Progenitor cell of endocrine pancreas (in vitro differentiated cells): ENCODE measurements around the gene ENHO. TPM values are rescaled to one million over a fixed set of nuclear protein-coding genes. Genes with fewer than 3 reads are reported as not detected.

Experiments
- DNase-seq: peaks from one replicate; pipeline ENCODE4 v3.0.0; 2021; ENCODE audit warnings: low spot score; ENCODE audit not compliant: unreplicated experiment
- H3K27ac Mint-ChIP-seq: 2 replicates; pipeline ENCODE4 v1.8.0; 2021; ENCODE audit warnings: mild to moderate bottlenecking, moderate library complexity, mixed read lengths
- H3K27me3 Mint-ChIP-seq: 2 replicates; pipeline ENCODE4 v1.8.0; 2021; ENCODE audit warnings: mixed read lengths
- H3K36me3 Mint-ChIP-seq: 2 replicates; pipeline ENCODE4 v1.8.0; 2022; ENCODE audit warnings: mixed read lengths; ENCODE audit not compliant: insufficient read depth
- H3K4me1 Mint-ChIP-seq: 2 replicates; pipeline ENCODE4 v1.8.0; 2021; ENCODE audit warnings: low read depth, mixed read lengths
- H3K4me3 Mint-ChIP-seq: 2 replicates; pipeline ENCODE4 v1.8.0; 2021; ENCODE audit warnings: low read depth, mild to moderate bottlenecking, moderate library complexity, mixed read lengths
- H3K9me3 Mint-ChIP-seq: 2 replicates; pipeline ENCODE4 v1.8.0; 2021; ENCODE audit warnings: low read depth, mixed read lengths
- total RNA-seq: library from RNA; stranded (reverse); gene quantifications from 2 replicates; pipeline ENCODE4 v1.2.1, GENCODE V29; 2021
- TF ChIP-seq, protein P1 (sequence below): fragments of 200-600 bp; sonication (generic); IDR thresholded peaks from one replicate; pipeline ENCODE4 v1.5.0; 2021; ENCODE audit warnings: antibody characterized with exemption, mild to moderate bottlenecking; ENCODE audit not compliant: unreplicated experiment

The ENHO gene
- total RNA-seq, 1 donor from 2014 or later, result 4.0 TPM

DNA sequence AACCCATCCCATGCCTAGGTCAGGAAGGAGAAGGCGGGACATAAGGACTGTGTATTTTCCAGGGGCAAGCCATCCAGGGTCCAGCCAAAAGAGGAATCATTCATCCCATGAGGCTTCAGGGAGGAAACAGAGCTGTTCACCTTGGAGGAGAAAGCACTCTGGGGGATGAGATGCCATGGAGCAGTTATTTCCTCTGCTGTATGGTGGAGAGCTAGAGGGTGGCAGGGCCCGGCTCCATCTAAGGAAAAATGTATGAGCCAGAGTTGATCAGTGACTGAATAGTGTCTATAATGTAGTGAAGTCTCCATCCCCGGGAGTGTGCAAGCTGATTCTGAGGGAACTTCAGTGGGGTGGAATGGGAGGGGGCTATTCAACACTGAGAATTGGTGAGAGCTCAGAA lies 8.0 kb downstream of the ENHO start:
- H3K27me3 Mint-ChIP-seq, result peaks cover 42% of the 10 kb centered on the region
- DNase-seq, result no peak
- H3K4me1 Mint-ChIP-seq, result peaks cover 17% of the 10 kb centered on the region
- no peaks in the 10 kb centered on the region for H3K36me3 Mint-ChIP-seq
- H3K27ac Mint-ChIP-seq, result no peak overlapping the region
- H3K9me3 Mint-ChIP-seq, result no peaks in the 10 kb centered on the region
- TF ChIP-seq, protein P1, sequence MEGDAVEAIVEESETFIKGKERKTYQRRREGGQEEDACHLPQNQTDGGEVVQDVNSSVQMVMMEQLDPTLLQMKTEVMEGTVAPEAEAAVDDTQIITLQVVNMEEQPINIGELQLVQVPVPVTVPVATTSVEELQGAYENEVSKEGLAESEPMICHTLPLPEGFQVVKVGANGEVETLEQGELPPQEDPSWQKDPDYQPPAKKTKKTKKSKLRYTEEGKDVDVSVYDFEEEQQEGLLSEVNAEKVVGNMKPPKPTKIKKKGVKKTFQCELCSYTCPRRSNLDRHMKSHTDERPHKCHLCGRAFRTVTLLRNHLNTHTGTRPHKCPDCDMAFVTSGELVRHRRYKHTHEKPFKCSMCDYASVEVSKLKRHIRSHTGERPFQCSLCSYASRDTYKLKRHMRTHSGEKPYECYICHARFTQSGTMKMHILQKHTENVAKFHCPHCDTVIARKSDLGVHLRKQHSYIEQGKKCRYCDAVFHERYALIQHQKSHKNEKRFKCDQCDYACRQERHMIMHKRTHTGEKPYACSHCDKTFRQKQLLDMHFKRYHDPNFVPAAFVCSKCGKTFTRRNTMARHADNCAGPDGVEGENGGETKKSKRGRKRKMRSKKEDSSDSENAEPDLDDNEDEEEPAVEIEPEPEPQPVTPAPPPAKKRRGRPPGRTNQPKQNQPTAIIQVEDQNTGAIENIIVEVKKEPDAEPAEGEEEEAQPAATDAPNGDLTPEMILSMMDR, result no peak
- no peak overlapping the region for H3K4me3 Mint-ChIP-seq

DNA sequence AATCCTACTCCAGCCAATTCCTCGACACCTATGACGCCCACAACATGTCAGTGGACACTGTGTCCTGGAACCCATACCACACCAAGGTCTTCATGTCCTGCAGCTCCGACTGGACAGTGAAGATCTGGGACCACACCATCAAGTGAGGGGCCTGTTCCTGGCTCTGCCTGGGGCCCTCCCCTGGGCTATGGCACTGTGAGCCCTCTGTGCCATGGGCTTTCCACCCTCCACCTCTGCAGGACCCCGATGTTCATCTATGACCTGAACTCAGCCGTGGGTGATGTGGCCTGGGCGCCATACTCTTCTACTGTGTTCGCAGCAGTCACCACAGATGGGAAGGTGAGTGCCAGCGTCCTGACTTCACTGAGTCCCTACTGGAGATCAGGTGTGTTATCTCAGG lies 8.4 kb downstream of the ENHO start:
- H3K4me1 Mint-ChIP-seq, result peaks cover 21% of the 10 kb centered on the region
- TF ChIP-seq, protein P1, result no peak
- H3K27ac Mint-ChIP-seq, result no peak overlapping the region
- no peak for DNase-seq
- H3K9me3 Mint-ChIP-seq, result no peaks in the 10 kb centered on the region
- no peaks in the 10 kb centered on the region for H3K36me3 Mint-ChIP-seq
- no peak overlapping the region for H3K4me3 Mint-ChIP-seq
- peaks cover 44% of the 10 kb centered on the region for H3K27me3 Mint-ChIP-seq

DNA sequence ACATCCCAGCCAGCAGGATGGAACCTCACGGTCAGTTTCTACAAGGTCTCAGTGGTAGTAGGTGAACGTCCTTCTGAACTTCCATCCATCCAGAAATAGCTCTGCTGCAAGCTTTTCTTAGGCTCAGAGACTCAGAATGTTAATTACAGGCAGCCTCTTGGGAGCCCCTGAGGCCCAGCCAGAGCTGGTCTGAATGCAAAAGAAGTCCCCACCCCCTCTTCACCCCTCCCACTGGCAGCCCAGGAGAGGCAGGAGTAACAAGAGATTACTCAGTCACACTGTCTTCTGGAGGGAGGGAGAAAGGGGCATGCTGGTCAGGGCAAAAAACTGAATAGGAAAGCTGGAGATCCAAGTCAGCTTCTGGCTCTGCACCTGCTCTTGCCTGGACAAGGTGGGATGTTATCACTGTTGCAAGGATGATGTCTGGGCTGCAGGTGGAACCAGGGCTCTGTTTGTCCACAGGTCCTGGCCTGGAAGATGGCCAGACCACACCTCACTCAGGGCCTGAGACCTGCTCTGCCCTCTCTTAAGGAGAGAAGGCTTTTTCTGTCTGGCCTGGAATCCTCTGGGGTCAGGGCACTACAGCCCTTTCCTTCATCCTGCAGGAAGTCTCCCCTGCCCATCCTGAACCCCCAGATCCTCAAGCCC lies 9.1 kb downstream of the ENHO start:
- no peak overlapping the region for H3K27ac Mint-ChIP-seq
- DNase-seq, result no peak
- H3K27me3 Mint-ChIP-seq, result peaks cover 45% of the 10 kb centered on the region

DNA sequence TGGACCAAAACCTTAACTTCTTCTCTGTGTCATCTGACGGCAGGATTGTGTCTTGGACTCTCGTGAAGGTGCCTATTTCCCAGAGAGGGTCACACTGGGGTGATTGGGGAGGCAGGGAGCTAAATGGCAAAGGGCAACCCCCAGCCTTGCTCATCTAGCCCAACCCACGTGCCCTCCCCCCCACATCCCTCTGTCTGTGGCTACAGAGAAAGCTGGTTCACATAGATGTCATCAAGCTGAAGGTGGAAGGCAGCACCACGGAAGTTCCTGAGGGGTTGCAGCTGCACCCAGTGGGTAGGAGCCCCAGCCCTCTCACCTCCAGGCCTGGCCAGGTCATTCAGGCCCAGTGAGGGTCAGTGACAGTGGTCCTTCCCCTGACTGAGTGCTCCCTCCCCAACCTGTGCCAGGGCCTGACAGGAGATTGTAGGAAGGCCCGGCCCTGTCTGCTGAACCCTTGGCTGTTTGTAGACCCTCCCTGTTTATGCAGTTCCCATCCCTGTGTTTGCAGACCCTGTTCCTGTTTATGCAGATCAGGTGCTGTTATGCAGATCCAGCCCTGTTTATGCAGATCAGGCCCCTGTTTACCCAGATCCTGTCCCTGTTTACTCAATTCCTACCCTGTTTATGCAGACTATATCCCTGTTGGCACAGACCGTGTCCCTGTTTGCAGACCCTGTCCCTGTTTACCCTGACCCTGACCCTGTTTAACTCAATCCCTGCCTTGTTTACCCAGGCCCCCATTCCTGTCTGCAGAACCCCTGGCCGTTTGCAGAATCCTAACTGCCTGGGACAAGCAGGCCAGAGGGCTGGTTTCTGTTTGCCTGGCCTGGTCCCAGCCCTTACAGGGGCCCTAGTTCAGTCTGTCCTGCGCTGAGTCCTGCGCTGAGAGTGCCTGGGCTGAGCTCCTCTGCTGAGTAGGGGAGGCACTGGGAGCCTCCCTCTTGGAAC lies 10.4 kb downstream of the ENHO start:
- no peak overlapping the region for H3K4me3 Mint-ChIP-seq
- DNase-seq, result no peak
- no peaks in the 10 kb centered on the region for H3K36me3 Mint-ChIP-seq
- peaks cover 42% of the 10 kb centered on the region for H3K27me3 Mint-ChIP-seq
- H3K27ac Mint-ChIP-seq, result no peak overlapping the region
- H3K9me3 Mint-ChIP-seq, result no peaks in the 10 kb centered on the region
- TF ChIP-seq, protein P1, result no peak
- H3K4me1 Mint-ChIP-seq, result peaks cover 22% of the 10 kb centered on the region

More for the DNA sequence above, 9.1 kb downstream of the ENHO start:
- H3K9me3 Mint-ChIP-seq, result no peaks in the 10 kb centered on the region
- H3K36me3 Mint-ChIP-seq, result no peaks in the 10 kb centered on the region
- no peak overlapping the region for H3K4me3 Mint-ChIP-seq
- TF ChIP-seq, protein P1, result no peak
- peaks cover 22% of the 10 kb centered on the region for H3K4me1 Mint-ChIP-seq
